A549 (cell line): ENCODE data around the gene OCIAD1. TPM values are rescaled to one million over a fixed set of nuclear protein-coding genes. Genes with fewer than 3 reads are reported as not detected.
"Not testable (repeated sequence)": the region's sequence is repeated elsewhere in the genome, so short reads cannot be mapped to it uniquely, and the experiment has no call there.

Source experiments
- ATAC-seq, 2 experiments: fragments of 200-7000 bp in 1 of 2; fragments of >200 bp in 1 of 2; cut with Nextera tagmentation in 1 of 2; cut with Tn5 transposase in 1 of 2; 3 replicates each; pipeline versions ENCODE4 v1.8.0 to v1.9.1; 2018 to 2020; ENCODE audit warnings: mild to moderate bottlenecking in 1 of 2, moderate library complexity in 1 of 2
- CTCF ChIA-PET: fragments of 300-600 bp; sonication (Branson Sonifier 250); formaldehyde crosslinking; extraction: SDS; loops from one replicate; lab custom pipeline; 2021; ENCODE audit warnings: antibody characterized with exemption, inconsistent platforms; lab: Yijun Ruan, JAX
- POLR2A ChIA-PET: fragments of 350-600 bp; formaldehyde crosslinking; extraction: SDS; loops from one replicate; lab custom pipeline; 2021; ENCODE audit warnings: antibody characterized with exemption, inconsistent platforms; lab: Yijun Ruan, JAX
- DNase-seq, 2 experiments: peaks; one replicate each; pipeline versions ENCODE4 v3.0.0 to v3.0.0-alpha.2; 2011 to 2016; ENCODE audit warnings: low read depth in 1 of 2, low spot score in 1 of 2
- FAIRE-seq: peaks from 2 replicates; lab custom pipeline; 2011; peaks lifted over from hg19 to GRCh38; lab: Jason Lieb, UNC
- H3K27ac ChIP-seq, 2 experiments: fragments of >200 bp; sonication (Bioruptor Twin); formaldehyde crosslinking; 3 replicates each; pipeline ENCODE4 v1.5.1; 2016 to 2017
- H3K4me1 ChIP-seq: fragments of >200 bp; sonication (Bioruptor Twin); formaldehyde crosslinking; 3 replicates; pipeline ENCODE4 v1.6.1; 2016
- H3K4me2 ChIP-seq: fragments of >200 bp; sonication (Bioruptor Twin); formaldehyde crosslinking; 3 replicates; pipeline ENCODE4 v1.6.1; 2016
- H3K4me3 ChIP-seq: fragments of >200 bp; sonication (Bioruptor Twin); formaldehyde crosslinking; 3 replicates; pipeline ENCODE4 v1.5.1; 2016
- H3K9me3 ChIP-seq: fragments of >200 bp; sonication (Bioruptor Twin); formaldehyde crosslinking; 3 replicates; pipeline ENCODE4 v1.6.1; 2016
- BHLHE40 ChIP-seq: IDR thresholded peaks from 2 replicates; pipeline ENCODE4 v1.6.1; 2012; ENCODE audit warnings: low read depth, low read length, inconsistent platforms
- CHD2 ChIP-seq: fragments of 150-350 bp; IDR thresholded peaks from 2 replicates; pipeline ENCODE4 v1.6.1; 2014; ENCODE audit warnings: low read length; ENCODE audit not compliant: partially characterized antibody
- CHD4 ChIP-seq: fragments of 200-600 bp; sonication (generic); IDR thresholded peaks from 2 replicates; pipeline ENCODE4 v1.6.1; 2016; ENCODE audit warnings: antibody characterized with exemption, mild to moderate bottlenecking, borderline replicate concordance
- EHMT2 ChIP-seq: fragments of 200-600 bp; sonication (generic); IDR thresholded peaks from 2 replicates; pipeline ENCODE4 v1.6.1; 2016; ENCODE audit warnings: antibody characterized with exemption, low read depth, mild to moderate bottlenecking, moderate library complexity
- ESRRA ChIP-seq: fragments of 150-350 bp; IDR thresholded peaks from 2 replicates; pipeline ENCODE4 v1.6.1; 2014; ENCODE audit warnings: mild to moderate bottlenecking, low read length, borderline replicate concordance
- FOSL2 ChIP-seq, 2 experiments: fragments of 450-650 bp in 1 of 2; fragments of >200 bp in 1 of 2; sonication (Bioruptor Twin) in 1 of 2; formaldehyde crosslinking; IDR thresholded peaks; 2 replicates each; pipeline versions ENCODE4 v1.5.0 to v1.6.1; 2016 to 2020; ENCODE audit warnings: mild to moderate bottlenecking in 1 of 2, moderate library complexity in 1 of 2
- HOXA7 ChIP-seq: fragments of 250-450 bp; sonication (Bioruptor Pico); IDR thresholded peaks from 2 replicates; pipeline ENCODE4 v1.5.0; 2020; ENCODE audit warnings: mild to moderate bottlenecking, moderate library complexity
- KDM5A ChIP-seq: fragments of 200-600 bp; sonication (generic); IDR thresholded peaks from 2 replicates; pipeline ENCODE4 v1.6.1; 2016; ENCODE audit warnings: antibody characterized with exemption, mild to moderate bottlenecking
- MAFK ChIP-seq: fragments of 450-650 bp; IDR thresholded peaks from 2 replicates; pipeline ENCODE4 v1.6.1; 2014; ENCODE audit not compliant: partially characterized antibody
- MAZ ChIP-seq: fragments of 150-350 bp; IDR thresholded peaks from 2 replicates; pipeline ENCODE4 v1.6.1; 2014; ENCODE audit warnings: antibody characterized with exemption, low read depth, low read length, borderline replicate concordance
- NFE2L2 ChIP-seq: fragments of 150-350 bp; conservative IDR thresholded peaks from 2 replicates; pipeline ENCODE4 v1.6.1; 2014; ENCODE audit warnings: low read length
- POLR2AphosphoS2 ChIP-seq: conservative IDR thresholded peaks from 2 replicates; pipeline ENCODE4 v1.6.1; 2012; ENCODE audit warnings: low read length, improper control_type of control experiment, inconsistent platforms
- RAD21 ChIP-seq, 2 experiments: fragments of >200 bp in 1 of 2; sonication (Bioruptor Twin) in 1 of 2; formaldehyde crosslinking in 1 of 2; IDR thresholded peaks in 1 of 2; conservative IDR thresholded peaks in 1 of 2; 2 replicates in 1 of 2; 3 replicates in 1 of 2; pipeline ENCODE4 v1.6.1; 2012 to 2018; ENCODE audit warnings: inconsistent platforms in 1 of 2
- RARB ChIP-seq: fragments of 250-450 bp; sonication (Bioruptor Pico); IDR thresholded peaks from 2 replicates; pipeline ENCODE4 v1.8.0; 2021; ENCODE audit warnings: mild to moderate bottlenecking, moderate library complexity
- RCOR1 ChIP-seq: fragments of 150-350 bp; IDR thresholded peaks from 2 replicates; pipeline ENCODE4 v1.6.1; 2014; ENCODE audit warnings: antibody characterized with exemption, low read length, low read depth
- SMC3 ChIP-seq: fragments of >200 bp; sonication (Bioruptor Twin); formaldehyde crosslinking; IDR thresholded peaks from 3 replicates; pipeline ENCODE4 v1.6.1; 2018; ENCODE audit warnings: inconsistent platforms
- TFCP2L1 ChIP-seq: fragments of 250-450 bp; sonication (Bioruptor Pico); IDR thresholded peaks from 2 replicates; pipeline ENCODE4 v1.5.0; 2021; ENCODE audit warnings: mild to moderate bottlenecking
- TP53 ChIP-seq: fragments of 250-450 bp; sonication (Bioruptor Pico); IDR thresholded peaks from 2 replicates; pipeline ENCODE4 v1.5.0; 2021; ENCODE audit warnings: mild to moderate bottlenecking, moderate library complexity
- ZSCAN20 ChIP-seq: fragments of 250-450 bp; sonication (Bioruptor Pico); IDR thresholded peaks from 2 replicates; pipeline ENCODE4 v1.8.0; 2022; ENCODE audit warnings: mild to moderate bottlenecking, moderate library complexity
- WGBS: methylation state at CpG from one replicate; pipeline ENCODE4 v1.1.6; 2017; ENCODE audit errors: missing lambda C conversion rate; 5-methylcytosine and 5-hydroxymethylcytosine counted together
- polyA plus RNA-seq, 4 experiments: library from polyadenylated mRNA; depleted of rRNA in 3 of 4; stranded (reverse); fragments of >200 nt; fragmentation: RNase III in 1 of 4; extraction: RNeasy Plus Mini Kit Qiagen cat#74134 plus additional on column Dnase treatment in 1 of 4; gene quantifications; 2 replicates in 3 of 4; 3 replicates in 1 of 4; pipeline ENCODE4 v1.2.3, GENCODE V29; 2011 to 2017
- TF ChIP-seq, protein P1 (sequence below): fragments of 250-450 bp; sonication (Bioruptor Pico); IDR thresholded peaks from 2 replicates; pipeline ENCODE4 v1.5.0; 2020; ENCODE audit warnings: low read depth, mild to moderate bottlenecking, moderate library complexity
- TF ChIP-seq, protein P2 (sequence below): fragments of 150-350 bp; IDR thresholded peaks from 2 replicates; pipeline ENCODE4 v1.6.1; 2014; ENCODE audit warnings: low read depth, mild to moderate bottlenecking, low read length
- TF ChIP-seq, protein P3 (sequence below): IDR thresholded peaks from 2 replicates; pipeline ENCODE4 v1.6.1; 2012
- TF ChIP-seq, protein P4 (sequence below): fragments of >200 bp; sonication (Bioruptor Twin); formaldehyde crosslinking; IDR thresholded peaks from 3 replicates; pipeline ENCODE4 v1.5.1; 2016
- TF ChIP-seq, protein P5 (sequence below): fragments of >200 bp; sonication (Bioruptor Twin); formaldehyde crosslinking; IDR thresholded peaks from 2 replicates; pipeline ENCODE4 v1.6.1; 2016

The OCIAD1 gene
- polyA plus RNA-seq, 2 of the 4 experiments (the other 2 are of a cell fraction): 156 to 210 TPM

DNA sequence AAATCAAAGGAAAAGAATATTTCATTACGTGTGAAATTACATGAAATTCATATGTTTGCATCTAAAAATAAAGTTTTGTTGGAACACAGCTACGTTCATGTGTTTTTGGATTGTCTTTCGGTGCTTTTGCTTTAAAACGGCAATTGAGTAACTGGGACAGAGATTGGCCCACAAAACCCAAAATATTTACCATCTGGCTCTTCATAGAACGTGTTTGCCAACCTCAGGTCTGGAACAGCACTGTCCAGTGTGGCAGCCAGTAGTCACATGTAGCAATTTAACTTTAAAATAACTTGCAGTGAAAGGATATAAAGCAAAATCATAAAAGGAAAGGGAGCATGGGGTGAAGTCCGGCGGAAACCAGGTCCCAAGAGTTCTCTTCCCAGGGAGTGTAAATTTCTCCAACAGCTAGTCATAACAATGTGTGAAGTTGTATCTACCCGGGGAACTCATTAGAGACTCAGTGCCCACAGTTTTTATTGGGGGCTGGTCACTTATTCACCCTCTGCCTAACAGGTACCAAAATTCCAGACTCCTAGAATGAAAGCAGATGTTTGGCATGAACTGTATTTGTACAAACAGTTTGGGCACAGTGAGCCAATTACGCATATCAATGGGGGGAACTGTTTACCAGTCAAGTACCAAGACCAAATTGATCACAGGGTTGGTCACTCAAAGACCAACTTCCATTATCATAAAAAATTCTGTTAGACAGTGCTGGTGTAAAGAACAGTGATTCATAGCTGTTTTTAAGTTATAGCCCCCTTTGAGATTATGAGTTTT is 10.3 kb downstream of the OCIAD1 start (continued):
- no peak for TF ChIP-seq CHD2
- TF ChIP-seq, protein P1, sequence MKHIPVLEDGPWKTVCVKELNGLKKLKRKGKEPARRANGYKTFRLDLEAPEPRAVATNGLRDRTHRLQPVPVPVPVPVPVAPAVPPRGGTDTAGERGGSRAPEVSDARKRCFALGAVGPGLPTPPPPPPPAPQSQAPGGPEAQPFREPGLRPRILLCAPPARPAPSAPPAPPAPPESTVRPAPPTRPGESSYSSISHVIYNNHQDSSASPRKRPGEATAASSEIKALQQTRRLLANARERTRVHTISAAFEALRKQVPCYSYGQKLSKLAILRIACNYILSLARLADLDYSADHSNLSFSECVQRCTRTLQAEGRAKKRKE (CRISPR knock-in tag): no peak
- no peak for TF ChIP-seq TFCP2L1 (CRISPR knock-in tag)

DNA sequence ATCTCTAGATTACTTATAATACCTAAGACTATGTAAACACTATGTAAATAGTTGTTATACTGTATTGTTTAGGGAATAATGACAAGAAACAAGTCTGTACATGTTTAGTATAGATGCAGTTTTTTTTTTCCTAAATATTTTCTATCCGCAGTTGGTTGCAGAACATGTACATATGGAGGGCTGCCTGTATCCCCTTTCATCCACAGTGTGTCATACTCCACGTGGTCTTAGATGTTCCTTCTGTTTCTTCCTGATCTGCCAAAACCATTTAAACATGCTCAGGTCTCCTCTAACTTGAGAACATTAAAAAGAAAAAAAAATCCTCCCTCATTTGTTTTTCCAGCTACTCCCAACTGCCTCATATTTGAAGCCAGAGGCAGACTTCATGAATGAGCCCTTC is 14.0 kb downstream of the OCIAD1 start:
- ChIA-PET CTCF (no interaction called here), POLR2A (no interaction called here)
- H3K4me2 ChIP-seq: no peak overlapping the region
- no peaks in the 10 kb centered on the region for H3K4me1 ChIP-seq
- DNase-seq (no peak), ATAC-seq (no peak), FAIRE-seq (no peak)
- H3K9me3 ChIP-seq: no peaks in the 10 kb centered on the region
- H3K4me3 ChIP-seq: no peak overlapping the region
- 86% methylated on average over 2 of the region's 2 CpGs for WGBS
- no peak overlapping the region for H3K27ac ChIP-seq
- no peak for TF ChIP-seq SMC3
- TF ChIP-seq, protein P2, sequence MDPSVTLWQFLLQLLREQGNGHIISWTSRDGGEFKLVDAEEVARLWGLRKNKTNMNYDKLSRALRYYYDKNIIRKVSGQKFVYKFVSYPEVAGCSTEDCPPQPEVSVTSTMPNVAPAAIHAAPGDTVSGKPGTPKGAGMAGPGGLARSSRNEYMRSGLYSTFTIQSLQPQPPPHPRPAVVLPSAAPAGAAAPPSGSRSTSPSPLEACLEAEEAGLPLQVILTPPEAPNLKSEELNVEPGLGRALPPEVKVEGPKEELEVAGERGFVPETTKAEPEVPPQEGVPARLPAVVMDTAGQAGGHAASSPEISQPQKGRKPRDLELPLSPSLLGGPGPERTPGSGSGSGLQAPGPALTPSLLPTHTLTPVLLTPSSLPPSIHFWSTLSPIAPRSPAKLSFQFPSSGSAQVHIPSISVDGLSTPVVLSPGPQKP: no peak
- TF ChIP-seq ZSCAN20: no peak
- no peak for TF ChIP-seq RARB (CRISPR knock-in tag)
- TF ChIP-seq, protein P3, sequence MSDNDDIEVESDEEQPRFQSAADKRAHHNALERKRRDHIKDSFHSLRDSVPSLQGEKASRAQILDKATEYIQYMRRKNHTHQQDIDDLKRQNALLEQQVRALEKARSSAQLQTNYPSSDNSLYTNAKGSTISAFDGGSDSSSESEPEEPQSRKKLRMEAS: no peak
- TF ChIP-seq EHMT2: no peak
- TF ChIP-seq TFCP2L1 (CRISPR knock-in tag): no peak
- TF ChIP-seq POLR2AphosphoS2: no peak
- TF ChIP-seq, protein P4, sequence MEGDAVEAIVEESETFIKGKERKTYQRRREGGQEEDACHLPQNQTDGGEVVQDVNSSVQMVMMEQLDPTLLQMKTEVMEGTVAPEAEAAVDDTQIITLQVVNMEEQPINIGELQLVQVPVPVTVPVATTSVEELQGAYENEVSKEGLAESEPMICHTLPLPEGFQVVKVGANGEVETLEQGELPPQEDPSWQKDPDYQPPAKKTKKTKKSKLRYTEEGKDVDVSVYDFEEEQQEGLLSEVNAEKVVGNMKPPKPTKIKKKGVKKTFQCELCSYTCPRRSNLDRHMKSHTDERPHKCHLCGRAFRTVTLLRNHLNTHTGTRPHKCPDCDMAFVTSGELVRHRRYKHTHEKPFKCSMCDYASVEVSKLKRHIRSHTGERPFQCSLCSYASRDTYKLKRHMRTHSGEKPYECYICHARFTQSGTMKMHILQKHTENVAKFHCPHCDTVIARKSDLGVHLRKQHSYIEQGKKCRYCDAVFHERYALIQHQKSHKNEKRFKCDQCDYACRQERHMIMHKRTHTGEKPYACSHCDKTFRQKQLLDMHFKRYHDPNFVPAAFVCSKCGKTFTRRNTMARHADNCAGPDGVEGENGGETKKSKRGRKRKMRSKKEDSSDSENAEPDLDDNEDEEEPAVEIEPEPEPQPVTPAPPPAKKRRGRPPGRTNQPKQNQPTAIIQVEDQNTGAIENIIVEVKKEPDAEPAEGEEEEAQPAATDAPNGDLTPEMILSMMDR: no peak

DNA sequence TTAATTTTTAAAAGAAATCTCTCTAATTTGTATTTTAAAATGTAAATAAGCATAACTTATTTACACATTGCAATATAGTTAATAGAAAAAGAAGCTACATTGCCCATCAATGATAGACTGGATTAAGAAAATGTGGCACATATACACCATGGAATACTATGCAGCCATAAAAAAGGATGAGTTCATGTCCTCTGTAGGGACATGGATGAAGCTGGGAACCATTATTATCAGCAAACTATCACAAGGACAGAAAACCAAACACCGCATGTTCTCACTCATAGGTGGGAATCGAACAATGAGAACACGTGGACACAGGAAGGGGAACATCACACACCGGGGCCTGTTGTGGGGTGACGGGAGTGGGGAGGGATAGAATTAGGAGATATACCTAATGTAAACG is 17.9 kb downstream of the OCIAD1 start:
- H3K27ac ChIP-seq, ATAC-seq, FAIRE-seq, H3K4me3 ChIP-seq, DNase-seq, POLR2A ChIA-PET, H3K4me1 ChIP-seq, H3K9me3 ChIP-seq, H3K4me2 ChIP-seq: not testable (repeated sequence)
- 98% methylated on average over 6 of the region's 6 CpGs for WGBS
- CTCF ChIA-PET: interaction anchor here (1.4 kb wide), 1 partner anchor 113 kb away, joined by 3 read pairs; no protein-coding TSS in a partner anchor

DNA sequence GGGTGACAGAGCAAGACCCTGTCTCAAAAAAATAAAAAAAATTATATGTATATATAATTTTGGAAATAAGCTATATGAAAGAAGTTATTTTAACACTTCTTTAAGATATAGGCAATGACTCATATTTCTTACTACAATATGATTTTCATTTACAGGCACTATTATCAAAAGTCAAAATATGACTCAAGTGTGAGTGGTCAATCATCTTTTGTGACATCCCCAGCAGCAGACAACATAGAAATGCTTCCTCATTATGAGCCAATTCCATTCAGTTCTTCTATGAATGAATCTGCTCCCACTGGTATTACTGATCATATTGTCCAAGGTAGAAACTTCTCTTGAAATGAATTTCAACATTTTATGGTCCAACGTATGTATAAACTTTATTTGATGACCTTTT is 20.8 kb downstream of the OCIAD1 start:
- FAIRE-seq (no peak), DNase-seq (no peak), ATAC-seq (no peak)
- Histone ChIP-seq H3K9me3 (no peaks in the 10 kb centered on the region), H3K4me3 (no peak overlapping the region), H3K4me2 (no peak overlapping the region), H3K27ac (no peak overlapping the region), H3K4me1 (no peaks in the 10 kb centered on the region)
- CTCF ChIA-PET: interaction anchor here (0.6 to 1.0 kb wide), 2 partner anchors 39 to 111 kb away, joined by 3 read pairs; no protein-coding TSS in a partner anchor
- WGBS: 83% methylated on average over 1 of the region's 1 CpG
- no peak for TF ChIP-seq ZSCAN20
- no peak for TF ChIP-seq FOSL2 (IDR thresholded peaks at IDR 0.05)
- TF ChIP-seq FOSL2 (CRISPR knock-in tag; IDR thresholded peaks at IDR 0.05): no peak
- TF ChIP-seq, protein P2: no peak
- TF ChIP-seq, protein P5, sequence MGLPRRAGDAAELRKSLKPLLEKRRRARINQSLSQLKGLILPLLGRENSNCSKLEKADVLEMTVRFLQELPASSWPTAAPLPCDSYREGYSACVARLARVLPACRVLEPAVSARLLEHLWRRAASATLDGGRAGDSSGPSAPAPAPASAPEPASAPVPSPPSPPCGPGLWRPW: no peak
- no peak for TF ChIP-seq HOXA7
- TF ChIP-seq BHLHE40: no peak
- no peak for TF ChIP-seq CHD4
- no peak for TF ChIP-seq CHD2
- TF ChIP-seq ESRRA: no peak
- TF ChIP-seq KDM5A: no peak
- TF ChIP-seq SMC3: no peak
- TF ChIP-seq TP53 (CRISPR knock-in tag): no peak
- TF ChIP-seq MAZ: no peak
- no peak for TF ChIP-seq MAFK
- TF ChIP-seq RAD21 (conservative IDR thresholded peaks at IDR 0.05 in 1 of 2, IDR thresholded peaks at IDR 0.05 in 1 of 2): no peak
- TF ChIP-seq TFCP2L1 (CRISPR knock-in tag): no peak
- TF ChIP-seq, protein P3: no peak
- TF ChIP-seq NFE2L2: no peak
- TF ChIP-seq RCOR1: no peak
- POLR2A ChIA-PET: no interaction called here
